Skin of body (tissue), 2 donors: ENCODE results near the gene RAE1. TPM values are rescaled to one million over a fixed set of nuclear protein-coding genes. Genes with fewer than 3 reads are reported as not detected.

ENCODE experiments used
- small RNA-seq: library from RNA; depleted of rRNA; stranded (forward); fragments of <200 nt; gene quantifications from one replicate; pipeline ENCODE3, GENCODE V24; 2014; ENCODE audit warnings: low replicate concordance
- total RNA-seq: library from RNA; depleted of rRNA; stranded (reverse); fragments of >200 nt; gene quantifications from one replicate; pipeline ENCODE4 v1.2.3, GENCODE V29; 2014

The RAE1 gene
- total RNA-seq, 1 donor from 2014 or later: 19.7 TPM

Small RNAs within 50 kb of the gene (small RNA-seq; reads per million reads assigned to genes)
- not detected for gene MIR4325
- gene RF00019: not detected
- not detected for gene RPL39P39

Other genes starting within 250 kb of the RAE1 start
- gene BMP7, start 84.6 kb upstream of the RAE1 start, total RNA-seq: 15.0 TPM
- gene SPO11, start 21.5 kb upstream of the RAE1 start, total RNA-seq: not detected
- 28.5 TPM for gene RBM38, start 40.1 kb downstream of the RAE1 start, total RNA-seq
- 0.10 TPM for gene CTCFL, start 173.9 kb downstream of the RAE1 start, total RNA-seq
- 51.4 TPM for gene PCK1, start 209.9 kb downstream of the RAE1 start, total RNA-seq